HS-27A (cell line): Measurements from ENCODE around the gene ACBD6.

Source experiments
- DNase-seq: peaks from one replicate; pipeline ENCODE4 v3.0.0-alpha.2; 2012; ENCODE audit warnings: low read depth, missing footprints

ACBD6 gene

GRCh38 chr1:180255536-180256340 is 246.6 kb downstream of the ACBD6 start:
- no peak for DNase-seq

GRCh38 chr1:180254854-180255253 is 247.5 kb downstream of the ACBD6 start:
- no peak for DNase-seq

- no peak for DNase-seq
Observed at GRCh38 chr1:180254496-180254819, 247.9 kb downstream of the ACBD6 start.

- no peak for DNase-seq
Observed at GRCh38 chr1:180253585-180254495, 248.5 kb downstream of the ACBD6 start.

- no peak for DNase-seq
Observed at GRCh38 chr1:180252638-180253536, 249.5 kb downstream of the ACBD6 start.

- DNase-seq, result no peak
Observed at GRCh38 chr1:180251526-180252305, 250.7 kb downstream of the ACBD6 start.

GRCh38 chr1:180250883-180251509 is 251.4 kb downstream of the ACBD6 start:
- no peak for DNase-seq

GRCh38 chr1:180250499-180250770 is 251.9 kb downstream of the ACBD6 start:
- DNase-seq, result no peak

- no peak for DNase-seq
Observed at GRCh38 chr1:180249725-180250498, 252.5 kb downstream of the ACBD6 start.

- DNase-seq, result no peak
Observed at GRCh38 chr1:180248731-180249681, 253.4 kb downstream of the ACBD6 start.

GRCh38 chr1:180248176-180248575 is 254.2 kb downstream of the ACBD6 start:
- DNase-seq, result no peak

GRCh38 chr1:180247580-180247979 is 254.8 kb downstream of the ACBD6 start:
- no peak for DNase-seq

- no peak for DNase-seq
Observed at GRCh38 chr1:180247061-180247460, 255.3 kb downstream of the ACBD6 start.

- DNase-seq, result no peak
Observed at GRCh38 chr1:180246579-180246978, 255.8 kb downstream of the ACBD6 start.

- no peak for DNase-seq
Observed at GRCh38 chr1:180244840-180245239, 257.5 kb downstream of the ACBD6 start.

- DNase-seq, result no peak
Observed at GRCh38 chr1:180243517-180244221, 258.7 kb downstream of the ACBD6 start.

- no peak for DNase-seq
Observed at GRCh38 chr1:180241716-180242544, 260.4 kb downstream of the ACBD6 start.
